ENCODE data around the gene LRRC8D. TPM values are rescaled to one million over a fixed set of nuclear protein-coding genes. Genes with fewer than 3 reads are reported as not detected.

The LRRC8D gene
- total and polyA plus RNA-seq, 8 donors = under 0.01 to 13.8 (median 5.2) TPM

- intact Hi-C loops (cut with DNase I; ENCODE audit: low total_unique reads) = no loop called here
These were observed 80.2 kb downstream of the LRRC8D start for GRCh38 chr1:89900791-89901708.

GRCh38 chr1:89901957-89902669 is 81.3 kb downstream of the LRRC8D start:
- Histone ChIP-seq H3K27me3 (no peaks in the 10 kb centered on the region), H3K4me3 (no peak overlapping the region), H3K36me3 (no peaks in the 10 kb centered on the region), H3K9me3 (no peaks in the 10 kb centered on the region), H3K4me1 (peaks cover 0 to 23% (median 11%) of the 10 kb centered on the region in 4 donors), H3K27ac (no peak overlapping the region)
- intact Hi-C loops (cut with DNase I; ENCODE audit: low total_unique reads) = no loop called here
- WGBS, 5 donors = 82 to 92% (median 91%) methylated on average over 9 of the region's 9 CpGs
- TF ChIP-seq CTCF (IDR thresholded peaks at IDR 0.05) = no peak
- DNase-seq = no peak

More at GRCh38 chr1:89900791-89901708, 80.2 kb downstream of the LRRC8D start:
- no peak for TF ChIP-seq EP300 (IDR thresholded peaks at IDR 0.05)
- no peak for TF ChIP-seq CTCF (IDR thresholded peaks at IDR 0.05)
- no peak for TF ChIP-seq POLR2AphosphoS5 (IDR thresholded peaks at IDR 0.05)
- no peak for TF ChIP-seq POLR2A (IDR thresholded peaks at IDR 0.05)
- no peak for DNase-seq
- Histone ChIP-seq H3K9me3 (no peaks in the 10 kb centered on the region), H3K36me3 (no peaks in the 10 kb centered on the region), H3K27ac (no peak overlapping the region), H3K4me1 (peaks cover 0 to 14% (median 6%) of the 10 kb centered on the region in 4 donors), H3K27me3 (no peaks in the 10 kb centered on the region), H3K4me3 (no peak overlapping the region)
- WGBS, 5 donors = 81 to 89% (median 81%) methylated on average over 6 of the region's 6 CpGs

- 60 to 73% (median 62%) methylated on average over 1 of the region's 1 CpG for WGBS, 5 donors
- DNase-seq = no peak
- TF ChIP-seq POLR2A (IDR thresholded peaks at IDR 0.05) (no peak), EP300 (IDR thresholded peaks at IDR 0.05) (no peak), CTCF (IDR thresholded peaks at IDR 0.05) (no peak), POLR2AphosphoS5 (IDR thresholded peaks at IDR 0.05) (no peak)
- Histone ChIP-seq H3K27ac (no peak overlapping the region), H3K4me1 (peaks cover 0 to 27% (median 12%) of the 10 kb centered on the region in 4 donors), H3K9me3 (no peaks in the 10 kb centered on the region), H3K27me3 (no peaks in the 10 kb centered on the region), H3K4me3 (no peak overlapping the region), H3K36me3 (no peaks in the 10 kb centered on the region)
- intact Hi-C loops (cut with DNase I; ENCODE audit: low total_unique reads) = no loop called here
These were observed 82.7 kb downstream of the LRRC8D start for GRCh38 chr1:89903550-89903949.

GRCh38 chr1:89904219-89904980 is 83.6 kb downstream of the LRRC8D start:
- TF ChIP-seq POLR2A (IDR thresholded peaks at IDR 0.05) = no peak
- TF ChIP-seq CTCF (IDR thresholded peaks at IDR 0.05) = no peak
- TF ChIP-seq EP300 (IDR thresholded peaks at IDR 0.05) = no peak
- TF ChIP-seq POLR2AphosphoS5 (IDR thresholded peaks at IDR 0.05) = no peak
- WGBS, 5 donors = 65 to 85% (median 80%) methylated on average over 6 of the region's 6 CpGs
- H3K4me1 ChIP-seq = peaks cover 0 to 35% (median 15%) of the 10 kb centered on the region in 4 donors
- H3K27me3 ChIP-seq = no peaks in the 10 kb centered on the region
- no peaks in the 10 kb centered on the region for H3K36me3 ChIP-seq
- H3K9me3 ChIP-seq = no peaks in the 10 kb centered on the region
- no peak overlapping the region for H3K27ac ChIP-seq
- DNase-seq = no peak
- intact Hi-C loops (cut with DNase I; ENCODE audit: low total_unique reads) = no loop called here
- H3K4me3 ChIP-seq = no peak overlapping the region

Measured in stomach (tissue), 9 donors.